IMR-90 (cell line): ENCODE results near the gene TYW5. TPM values are rescaled to one million over a fixed set of nuclear protein-coding genes. Genes with fewer than 3 reads are reported as not detected.
"Not testable (repeated sequence)": the region's sequence is repeated elsewhere in the genome, so short reads cannot be mapped to it uniquely, and the experiment has no call there.

ENCODE experiments used
- ATAC-seq: fragments of 200-7000 bp; cut with Tn5 transposase; 2 replicates; pipeline ENCODE4 v1.9.1; 2020; ENCODE audit warnings: low read depth, mild to moderate bottlenecking, moderate library complexity
- BruUV-seq: library from RNA; stranded (reverse); fragments of 400-500 nt; replicated peaks from 2 replicates; lab custom pipeline; 2021; lab: Mats Ljungman, UMichigan
- CTCF ChIA-PET: fragments of 300-600 bp; formaldehyde crosslinking; extraction: SDS; loops from one replicate; lab custom pipeline; 2021; ENCODE audit warnings: antibody characterized with exemption; lab: Yijun Ruan, JAX
- POLR2A ChIA-PET: fragments of 300-600 bp; sonication (Branson Sonifier 250); formaldehyde crosslinking; loops from one replicate; lab custom pipeline; 2022; ENCODE audit warnings: antibody characterized with exemption; ENCODE audit not compliant: unreplicated experiment; lab: Charles Lee
- DNase-seq: peaks from one replicate; pipeline ENCODE4 v3.0.0; 2013
- H2AFZ ChIP-seq: replicated peaks from 2 replicates; pipeline ENCODE3; 2013; ENCODE audit warnings: low read length, mild to moderate bottlenecking; ENCODE audit not compliant: poor library complexity
- H2AK5ac ChIP-seq: 2 replicates; pipeline ENCODE4 v1.6.1; 2013; ENCODE audit warnings: low read depth, low read length, inconsistent platforms
- H2AK9ac ChIP-seq: replicated peaks from 2 replicates; pipeline ENCODE3; 2013; ENCODE audit warnings: mild to moderate bottlenecking, low read depth, low read length, moderate library complexity; ENCODE audit not compliant: poor library complexity
- H2BK120ac ChIP-seq: 2 replicates; pipeline ENCODE4 v1.6.1; 2013; ENCODE audit warnings: low read depth, low read length, inconsistent platforms
- H2BK15ac ChIP-seq: 3 replicates; pipeline ENCODE4 v1.6.1; 2013; ENCODE audit warnings: low read depth, low read length, inconsistent platforms
- H2BK20ac ChIP-seq: 2 replicates; pipeline ENCODE4 v1.6.1; 2013; ENCODE audit warnings: low read depth, mild to moderate bottlenecking, inconsistent platforms, low read length, moderate library complexity
- H2BK5ac ChIP-seq: 2 replicates; pipeline ENCODE4 v1.6.1; 2013; ENCODE audit warnings: mild to moderate bottlenecking, low read depth, low read length, inconsistent platforms; ENCODE audit not compliant: poor library complexity, severe bottlenecking
- H3K14ac ChIP-seq: replicated peaks from 2 replicates; pipeline ENCODE4 v1.6.1; 2013; ENCODE audit warnings: low read depth, low read length, inconsistent platforms
- H3K18ac ChIP-seq: 2 replicates; pipeline ENCODE4 v1.6.1; 2013; ENCODE audit warnings: low read depth, low read length, control low read depth
- H3K23ac ChIP-seq: 2 replicates; pipeline ENCODE4 v1.6.1; 2013; ENCODE audit warnings: low read depth, low read length, inconsistent platforms
- H3K27ac ChIP-seq: 2 replicates; pipeline ENCODE4 v1.5.1; 2013; ENCODE audit warnings: mild to moderate bottlenecking, control low read depth, low read length; ENCODE audit not compliant: insufficient read depth
- H3K27me3 ChIP-seq: 2 replicates; pipeline ENCODE4 v1.6.1; 2013; ENCODE audit warnings: low read length; ENCODE audit not compliant: control insufficient read depth, insufficient read depth
- H3K36me3 ChIP-seq: 2 replicates; pipeline ENCODE4 v1.6.1; 2013; ENCODE audit warnings: low read length, mixed read lengths; ENCODE audit not compliant: control insufficient read depth, insufficient read depth
- H3K4ac ChIP-seq: 2 replicates; pipeline ENCODE4 v1.6.1; 2013; ENCODE audit warnings: low read depth, low read length, inconsistent platforms
- H3K4me1 ChIP-seq: 2 replicates; pipeline ENCODE4 v1.6.1; 2013; ENCODE audit warnings: low read length, mixed read lengths; ENCODE audit not compliant: control insufficient read depth, insufficient read depth
- H3K4me2 ChIP-seq: 2 replicates; pipeline ENCODE4 v1.6.1; 2013; ENCODE audit warnings: low read depth, mild to moderate bottlenecking, control low read depth, low read length, moderate library complexity
- H3K4me3 ChIP-seq: 2 replicates; pipeline ENCODE4 v1.5.1; 2013; ENCODE audit warnings: low read depth, mild to moderate bottlenecking, control low read depth, low read length, moderate library complexity; ENCODE audit not compliant: insufficient read depth
- H3K56ac ChIP-seq: 2 replicates; pipeline ENCODE4 v1.6.1; 2013; ENCODE audit warnings: low read length, inconsistent platforms; ENCODE audit not compliant: insufficient read depth; ENCODE audit errors: extremely low read depth
- H3K79me1 ChIP-seq, 2 experiments: 2 replicates each; pipeline ENCODE4 v1.6.1; 2013; ENCODE audit warnings: low read length in 2 of 2, inconsistent platforms in 1 of 2, low read depth in 1 of 2
- H3K9ac ChIP-seq: 2 replicates; pipeline ENCODE4 v1.6.1; 2013; ENCODE audit warnings: low read depth, low read length, control low read depth
- H3K9me1 ChIP-seq: 2 replicates; pipeline ENCODE4 v1.6.1; 2013; ENCODE audit warnings: low read length, inconsistent platforms; ENCODE audit not compliant: insufficient read depth
- H3K9me3 ChIP-seq: 2 replicates; pipeline ENCODE4 v1.6.1; 2013; ENCODE audit warnings: low read length; ENCODE audit not compliant: control insufficient read depth, insufficient read depth
- H4K20me1 ChIP-seq: 2 replicates; pipeline ENCODE4 v1.6.1; 2013; ENCODE audit warnings: low read length, inconsistent platforms; ENCODE audit not compliant: insufficient read depth
- H4K5ac ChIP-seq: 2 replicates; pipeline ENCODE4 v1.6.1; 2013; ENCODE audit warnings: mild to moderate bottlenecking, low read depth, low read length, control low read depth
- H4K8ac ChIP-seq, 2 experiments: 2 replicates each; pipeline ENCODE4 v1.6.1; 2013; ENCODE audit warnings: low read depth in 2 of 2, low read length in 2 of 2, control low read depth in 1 of 2, inconsistent platforms in 1 of 2
- H4K91ac ChIP-seq: 2 replicates; pipeline ENCODE4 v1.6.1; 2013; ENCODE audit warnings: low read depth, low read length, inconsistent platforms; ENCODE audit not compliant: insufficient read depth
- WGBS, 2 experiments: methylation state at CpG; one replicate each; pipeline versions ENCODE4 v1.1.5 to v1.1.7; 2013; ENCODE audit warnings: missing lambda C conversion rate in 2 of 2; ENCODE audit not compliant: insufficient read length in 1 of 2; ENCODE audit errors: extremely low coverage in 2 of 2; 5-methylcytosine and 5-hydroxymethylcytosine counted together
- dilution Hi-C: fragments of 300-500 bp; cut with HindIII; formaldehyde crosslinking; loops from one replicate; pipeline ENCODE4 v1.14.3; 2018; ENCODE audit warnings: low sequenced_read_pairs; ENCODE audit not compliant: unreplicated experiment
- in situ Hi-C: fragments of 300-500 bp; cut with MboI; formaldehyde crosslinking; loops from 3 replicates; pipeline ENCODE4 v1.14.3; 2019; ENCODE audit warnings: low sequenced_read_pairs, inconsistent platforms, mixed read lengths
- intact Hi-C: fragments of 100-400 bp; cut with micrococcal nuclease; formaldehyde crosslinking; loops from 2 replicates; pipeline ENCODE4 v1.10.0; 2022
- polyA plus RNA-seq, 3 experiments: library from polyadenylated mRNA; depleted of rRNA; stranded (reverse); fragments of >200 nt; gene quantifications; 2 replicates each; pipeline ENCODE4 v1.2.3, GENCODE V29; 2012; ENCODE audit warnings: low replicate concordance in 1 of 3
- total RNA-seq: library from RNA; depleted of rRNA; stranded (reverse); fragments of >200 nt; gene quantifications from 2 replicates; pipeline ENCODE4 v1.2.3, GENCODE V29; 2012

TYW5 gene
- total and polyA plus RNA-seq, 2 of the 4 experiments (the other 2 are of a cell fraction): 3.8 to 4.0 TPM

GRCh38 chr2:199912553-199913114 lies 42.7 kb downstream of the TYW5 start:
- H3K4ac ChIP-seq, CTCF ChIA-PET, H3K18ac ChIP-seq, intact Hi-C loops, DNase-seq, H3K23ac ChIP-seq, H3K27ac ChIP-seq, H3K9me1 ChIP-seq, H4K8ac ChIP-seq, H3K14ac ChIP-seq, ATAC-seq, H2BK5ac ChIP-seq, in situ Hi-C loops, H2AFZ ChIP-seq, POLR2A ChIA-PET, H3K4me1 ChIP-seq, H3K56ac ChIP-seq, H3K27me3 ChIP-seq, H2BK20ac ChIP-seq, H2BK15ac ChIP-seq, dilution Hi-C loops, H2AK5ac ChIP-seq, H3K36me3 ChIP-seq, H3K9me3 ChIP-seq, H2BK120ac ChIP-seq, H2AK9ac ChIP-seq, H4K5ac ChIP-seq, H4K91ac ChIP-seq: not testable (repeated sequence)
- peak overlapping the region; percentile 80 for H3K4me3 ChIP-seq
- peaks cover 8 to 22% of the 10 kb centered on the region in 2 experiments for H3K79me1 ChIP-seq
- peaks cover 19% of the 10 kb centered on the region; the same call in 1 of the 2 replicates for H4K20me1 ChIP-seq
- peak overlapping the region; percentile 87; the same call in 1 of the 2 replicates for H3K9ac ChIP-seq
- WGBS, 2 experiments: 100% methylated on average over 4 of the region's 12 CpGs; no CpG with 5 or more reads in 1 of the 2 experiments
- peak overlapping the region; percentile 76 for H3K4me2 ChIP-seq
- TSS peak; percentile 31 for BruUV-seq
